B cell (primary cell): ENCODE results near the gene DHX34. TPM values are rescaled to one million over a fixed set of nuclear protein-coding genes. Genes with fewer than 3 reads are reported as not detected.
A peak's percentile ranks its signal among the peaks of the same experiment; 100 is the strongest.

Experiments
- ATAC-seq: fragments of 200-7000 bp; cut with Tn5 transposase; one replicate; pipeline ENCODE4 v1.10.0; 2021; ENCODE audit warnings: low read depth, mild to moderate bottlenecking, moderate number of reproducible peaks, moderate library complexity
- CTCF ChIA-PET: fragments of 350-600 bp; sonication (Branson Sonifier 250); formaldehyde crosslinking; loops from one replicate; lab custom pipeline; 2021; ENCODE audit warnings: antibody characterized with exemption, inconsistent platforms; lab: Charles Lee
- POLR2A ChIA-PET: fragments of 350-600 bp; sonication (Branson Sonifier 250); formaldehyde crosslinking; loops from one replicate; lab custom pipeline; 2021; ENCODE audit warnings: antibody characterized with exemption; lab: Charles Lee
- DNase-seq: peaks from one replicate; pipeline ENCODE4 v3.0.0; 2013
- H2AFZ ChIP-seq: 2 replicates; pipeline ENCODE4 v1.6.1; 2012; ENCODE audit warnings: mild to moderate bottlenecking, low read depth, low read length; ENCODE audit not compliant: insufficient read depth, poor library complexity, severe bottlenecking
- H3K27ac ChIP-seq, 2 donors: 1 replicate in 1 of 2; 2 replicates in 1 of 2; pipeline ENCODE4 v1.5.1; 2012 to 2013; ENCODE audit warnings: low read length in 2 of 2, mild to moderate bottlenecking in 2 of 2, moderate library complexity in 1 of 2
- H3K27me3 ChIP-seq, 4 experiments: fragments of 200-600 bp in 1 of 4; sonication (generic) in 1 of 4; replicated peaks in 1 of 4; 1 replicate in 2 of 4; 2 replicates in 2 of 4; pipeline versions ENCODE4 v1.6.1 to v1.7.0; 2013 to 2016; ENCODE audit warnings: low read length in 3 of 4, mild to moderate bottlenecking in 2 of 4, mixed read lengths in 1 of 4, moderate library complexity in 1 of 4; ENCODE audit not compliant: insufficient read depth in 4 of 4, control insufficient read depth in 3 of 4; ENCODE audit errors: control extremely low read depth in 1 of 4
- H3K36me3 ChIP-seq, 2 experiments: replicated peaks in 1 of 2; 1 replicate in 1 of 2; 2 replicates in 1 of 2; pipeline versions ENCODE4 v1.6.1 to v1.7.1; 2013; ENCODE audit warnings: low read length in 1 of 2; ENCODE audit not compliant: insufficient read depth in 2 of 2, control insufficient read depth in 1 of 2; ENCODE audit errors: control extremely low read depth in 1 of 2, extremely low read depth in 1 of 2
- H3K4me1 ChIP-seq, 2 donors: fragments of 200-600 bp in 1 of 2; sonication (generic) in 1 of 2; 1 replicate in 1 of 2; 2 replicates in 1 of 2; pipeline versions ENCODE4 v1.5.1 to v1.6.1; 2013 to 2017; ENCODE audit warnings: low read length in 2 of 2; ENCODE audit not compliant: control insufficient read depth in 2 of 2, insufficient read depth in 2 of 2
- H3K4me2 ChIP-seq: replicated peaks from 2 replicates; pipeline ENCODE3; 2012; ENCODE audit warnings: mild to moderate bottlenecking, low read depth, low read length; ENCODE audit not compliant: poor library complexity, severe bottlenecking
- H3K4me3 ChIP-seq, 5 experiments: fragments of 200-600 bp in 1 of 5; sonication (generic) in 1 of 5; 1 replicate in 3 of 5; 2 replicates in 2 of 5; pipeline versions ENCODE4 v1.5.1 to v1.7.0; 2011 to 2016; ENCODE audit warnings: low read length in 4 of 5, mild to moderate bottlenecking in 4 of 5, low read depth in 2 of 5, control low read depth in 1 of 5, moderate library complexity in 1 of 5; ENCODE audit not compliant: insufficient read depth in 1 of 5; ENCODE audit errors: control extremely low read depth in 1 of 5, extremely low read depth in 1 of 5
- H3K79me2 ChIP-seq: fragments of 200-600 bp; sonication (generic); one replicate; pipeline ENCODE4 v1.6.0; 2016; ENCODE audit warnings: low read length; ENCODE audit not compliant: control insufficient read depth, insufficient read depth
- H3K9ac ChIP-seq: fragments of 200-600 bp; sonication (generic); 2 replicates; pipeline ENCODE4 v1.6.1; 2017; ENCODE audit warnings: mild to moderate bottlenecking, low read length, moderate library complexity
- H3K9me3 ChIP-seq, 3 donors: one replicate each; pipeline versions ENCODE4 v1.6.1 to v1.7.1; 2013; ENCODE audit warnings: low read length in 2 of 3; ENCODE audit not compliant: control insufficient read depth in 2 of 3, insufficient read depth in 1 of 3; ENCODE audit errors: control extremely low read depth in 1 of 3
- H4K20me1 ChIP-seq: 2 replicates; pipeline ENCODE4 v1.6.0; 2012; ENCODE audit warnings: mild to moderate bottlenecking, low read length; ENCODE audit not compliant: insufficient read depth, control insufficient read depth, poor library complexity, severe bottlenecking
- H3K27ac Mint-ChIP-seq: one replicate; pipeline ENCODE4 v1.8.0; 2021; ENCODE audit warnings: mixed read lengths
- H3K27me3 Mint-ChIP-seq: one replicate; pipeline ENCODE4 v1.8.0; 2021; ENCODE audit warnings: mixed read lengths
- H3K4me1 Mint-ChIP-seq: one replicate; pipeline ENCODE4 v1.8.0; 2021; ENCODE audit warnings: mixed read lengths
- H3K4me3 Mint-ChIP-seq: one replicate; pipeline ENCODE4 v1.8.0; 2021; ENCODE audit warnings: mixed read lengths
- H3K9me3 Mint-ChIP-seq: one replicate; pipeline ENCODE4 v1.8.0; 2022; ENCODE audit warnings: mixed read lengths; ENCODE audit not compliant: insufficient read depth
- CTCF ChIP-seq: fragments of 200-600 bp; IDR thresholded peaks from one replicate; pipeline ENCODE4 v1.8.0; 2022; ENCODE audit warnings: antibody characterized with exemption, mild to moderate bottlenecking
- EZH2 ChIP-seq: IDR thresholded peaks from 2 replicates; pipeline ENCODE4 v1.6.1; 2012; ENCODE audit warnings: borderline replicate concordance, low read depth, mild to moderate bottlenecking, moderate library complexity, low read length; ENCODE audit not compliant: insufficient read depth, poor library complexity, severe bottlenecking
- WGBS: methylation state at CpG from one replicate; pipeline ENCODE4 v1.1.5; 2013; ENCODE audit warnings: missing lambda C conversion rate; ENCODE audit not compliant: insufficient coverage; 5-methylcytosine and 5-hydroxymethylcytosine counted together
- intact Hi-C: fragments of 100-400 bp; cut with micrococcal nuclease; formaldehyde crosslinking; loops from one replicate; pipeline ENCODE4 v1.10.0; 2022
- polyA plus RNA-seq: library from polyadenylated mRNA; depleted of rRNA; stranded (reverse); fragments of >200 nt; gene quantifications from 2 replicates; pipeline ENCODE4 v1.2.3, GENCODE V29; 2012
- total RNA-seq, 2 donors: library from RNA; stranded (reverse); fragments of 120-200 nt in 1 of 2; gene quantifications; 1 replicate in 1 of 2; 2 replicates in 1 of 2; pipeline versions ENCODE4 v1.2.3 to v1.2.4, GENCODE V29; 2013 to 2022

DHX34 gene
- total and polyA plus RNA-seq, 2 donors (not counting 1 experiment from before 2014, with no cell fraction given): 25.1 to 31.3 TPM

GRCh38 chr19:47312366-47313006 is 36.6 kb upstream of the DHX34 start:
- Mint-ChIP-seq H3K27me3 (peaks cover 23% of the 10 kb centered on the region), H3K4me3 (no peak overlapping the region), H3K27ac (no peak overlapping the region), H3K4me1 (no peaks in the 10 kb centered on the region), H3K9me3 (no peaks in the 10 kb centered on the region)
- peak overlapping the region in 1 of 5 experiments; percentile 19 for H3K4me3 ChIP-seq
- intact Hi-C loops: no loop called here
- ChIA-PET CTCF (interaction anchor here (0.5 kb wide), 1 partner anchor 393 kb away, joined by 4 read pairs; no protein-coding TSS in a partner anchor), POLR2A (no interaction called here)
- no peak overlapping the region for H3K4me2 ChIP-seq
- peaks cover 0 to 16% (median 0%) of the 10 kb centered on the region in 3 donors for H3K9me3 ChIP-seq
- H3K27ac ChIP-seq: no peak overlapping the region
- DNase-seq: no peak
- ATAC-seq: no peak
- no peaks in the 10 kb centered on the region for H3K36me3 ChIP-seq
- H3K9ac ChIP-seq: no peak overlapping the region
- no peaks in the 10 kb centered on the region for H3K79me2 ChIP-seq
- TF ChIP-seq EZH2 (no peak), CTCF (no peak)
- H3K27me3 ChIP-seq: peaks cover 0 to 17% (median 1%) of the 10 kb centered on the region in 4 experiments
- H4K20me1 ChIP-seq: no peaks in the 10 kb centered on the region
- H3K4me1 ChIP-seq: no peaks in the 10 kb centered on the region
- H2AFZ ChIP-seq: no peak overlapping the region
- 91% methylated on average over 1 of the region's 5 CpGs for WGBS

GRCh38 chr19:47313754-47314295 is 35.3 kb upstream of the DHX34 start:
- Mint-ChIP-seq H3K4me1 (no peaks in the 10 kb centered on the region), H3K4me3 (no peak overlapping the region), H3K9me3 (no peaks in the 10 kb centered on the region), H3K27me3 (peaks cover 23% of the 10 kb centered on the region), H3K27ac (no peak overlapping the region)
- 88% methylated on average over 8 of the region's 10 CpGs for WGBS
- no peak for DNase-seq
- peaks cover 0 to 20% (median 1%) of the 10 kb centered on the region in 4 experiments for H3K27me3 ChIP-seq
- no peak overlapping the region for H3K9ac ChIP-seq
- ChIA-PET POLR2A (no interaction called here), CTCF (no interaction called here)
- no peaks in the 10 kb centered on the region for H4K20me1 ChIP-seq
- no peak overlapping the region for H3K4me2 ChIP-seq
- TF ChIP-seq EZH2: no peak
- TF ChIP-seq CTCF: no peak
- peaks cover 0 to 16% (median 0%) of the 10 kb centered on the region in 3 donors for H3K9me3 ChIP-seq
- no peak overlapping the region for H2AFZ ChIP-seq
- H3K27ac ChIP-seq: no peak overlapping the region
- ATAC-seq: no peak
- H3K4me1 ChIP-seq: no peaks in the 10 kb centered on the region
- H3K36me3 ChIP-seq: no peaks in the 10 kb centered on the region
- no peaks in the 10 kb centered on the region for H3K79me2 ChIP-seq
- intact Hi-C loops: no loop called here
- no peak overlapping the region for H3K4me3 ChIP-seq
